Lower leg skin (tissue), 3 donors: ENCODE results near the gene P2RY8.

Source experiments
- POLR2A ChIP-seq, 2 donors: fragments of 450-650 bp; IDR thresholded peaks; one replicate each; pipeline ENCODE4 v1.6.1; 2016 to 2017; ENCODE audit warnings: antibody characterized with exemption in 2 of 2, mild to moderate bottlenecking in 1 of 2, moderate library complexity in 1 of 2
- TF ChIP-seq, protein P1 (sequence below), 3 donors: fragments of 450-650 bp; IDR thresholded peaks; one replicate each; pipeline ENCODE4 v1.5.1; 2016; ENCODE audit warnings: antibody characterized with exemption in 3 of 3, mild to moderate bottlenecking in 3 of 3, moderate library complexity in 2 of 3

DNA sequence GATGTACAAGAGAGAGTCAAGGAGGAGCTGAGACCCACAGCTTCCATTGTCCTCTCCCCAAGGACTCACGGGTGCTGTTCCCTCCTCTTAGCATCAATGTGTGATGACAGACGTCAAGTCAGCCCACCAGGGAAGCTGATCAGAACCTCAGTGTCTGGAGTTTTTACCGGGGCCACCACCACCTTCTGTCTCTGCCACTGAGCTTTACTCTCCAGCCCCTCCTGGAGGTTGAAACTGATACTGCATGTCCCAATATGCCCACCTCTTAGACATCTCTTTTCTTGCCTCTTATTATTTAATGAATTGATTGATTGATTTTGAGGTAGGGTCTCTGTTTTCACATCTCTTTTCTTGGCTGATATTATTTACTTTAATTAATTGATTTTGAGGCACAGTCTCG is 44.1 kb upstream of the P2RY8 start:
- TF ChIP-seq, protein P1, sequence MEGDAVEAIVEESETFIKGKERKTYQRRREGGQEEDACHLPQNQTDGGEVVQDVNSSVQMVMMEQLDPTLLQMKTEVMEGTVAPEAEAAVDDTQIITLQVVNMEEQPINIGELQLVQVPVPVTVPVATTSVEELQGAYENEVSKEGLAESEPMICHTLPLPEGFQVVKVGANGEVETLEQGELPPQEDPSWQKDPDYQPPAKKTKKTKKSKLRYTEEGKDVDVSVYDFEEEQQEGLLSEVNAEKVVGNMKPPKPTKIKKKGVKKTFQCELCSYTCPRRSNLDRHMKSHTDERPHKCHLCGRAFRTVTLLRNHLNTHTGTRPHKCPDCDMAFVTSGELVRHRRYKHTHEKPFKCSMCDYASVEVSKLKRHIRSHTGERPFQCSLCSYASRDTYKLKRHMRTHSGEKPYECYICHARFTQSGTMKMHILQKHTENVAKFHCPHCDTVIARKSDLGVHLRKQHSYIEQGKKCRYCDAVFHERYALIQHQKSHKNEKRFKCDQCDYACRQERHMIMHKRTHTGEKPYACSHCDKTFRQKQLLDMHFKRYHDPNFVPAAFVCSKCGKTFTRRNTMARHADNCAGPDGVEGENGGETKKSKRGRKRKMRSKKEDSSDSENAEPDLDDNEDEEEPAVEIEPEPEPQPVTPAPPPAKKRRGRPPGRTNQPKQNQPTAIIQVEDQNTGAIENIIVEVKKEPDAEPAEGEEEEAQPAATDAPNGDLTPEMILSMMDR (IDR thresholded peaks at IDR 0.05): no peak
- TF ChIP-seq POLR2A (IDR thresholded peaks at IDR 0.05): no peak
